GM13977 (cell line): Measurements from ENCODE around the gene FSIP1.

Experiments used
- DNase-seq: peaks from one replicate; pipeline ENCODE4 v3.0.0; 2012; ENCODE audit warnings: low spot score
- in situ Hi-C: fragments of 300-500 bp; cut with MboI; formaldehyde crosslinking; loops from one replicate; pipeline ENCODE4 v1.12.0; 2022; ENCODE audit warnings: low sequenced_read_pairs, low pct_unique_long_range_greater_than_20kb, mixed read lengths, inconsistent platforms; ENCODE audit not compliant: unreplicated experiment
- TF ChIP-seq, protein P1 (sequence below): IDR thresholded peaks from 2 replicates; pipeline ENCODE4 v1.5.1; 2012; ENCODE audit warnings: mild to moderate bottlenecking, control low read depth; ENCODE audit not compliant: insufficient read depth; ENCODE audit errors: extremely low read depth, missing control alignments

Gene FSIP1

DNA sequence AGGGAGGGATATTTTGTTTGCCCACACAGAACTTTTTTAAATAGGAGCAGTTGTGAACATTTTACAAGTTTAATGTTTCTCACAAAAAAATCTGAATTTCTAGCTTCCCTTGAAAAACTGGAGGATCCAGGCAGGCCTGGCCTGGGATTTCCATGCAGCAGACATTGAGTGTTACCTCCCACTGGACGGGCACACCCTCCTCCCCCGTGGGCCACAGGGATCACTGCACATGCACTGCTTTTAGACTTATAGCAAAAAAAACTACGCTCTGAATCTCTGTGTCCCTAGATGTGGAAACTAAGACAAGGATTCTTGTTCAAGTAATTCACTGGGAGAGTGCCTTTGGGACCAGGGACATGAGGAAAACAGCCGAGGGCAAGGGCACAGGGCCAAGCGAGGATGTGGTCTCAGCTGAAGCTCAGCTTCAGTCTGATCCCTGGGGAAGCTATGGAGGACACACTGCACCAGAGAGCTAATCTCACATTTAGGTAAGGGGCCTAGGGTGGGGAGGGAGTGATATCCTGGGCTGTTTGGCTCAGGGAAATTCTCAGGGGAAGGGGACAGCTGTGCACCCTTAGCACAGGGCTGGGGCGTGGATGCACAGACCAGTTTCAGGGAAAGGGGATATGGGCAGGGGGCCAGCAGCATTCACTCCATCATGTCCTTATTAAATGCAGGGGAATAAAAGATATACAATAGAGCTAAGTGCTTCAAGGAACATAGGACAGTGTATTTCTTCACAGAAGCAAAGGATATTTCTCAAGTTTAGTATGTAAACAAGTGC is 46.0 kb downstream of the FSIP1 start:
- DNase-seq = no peak

DNA sequence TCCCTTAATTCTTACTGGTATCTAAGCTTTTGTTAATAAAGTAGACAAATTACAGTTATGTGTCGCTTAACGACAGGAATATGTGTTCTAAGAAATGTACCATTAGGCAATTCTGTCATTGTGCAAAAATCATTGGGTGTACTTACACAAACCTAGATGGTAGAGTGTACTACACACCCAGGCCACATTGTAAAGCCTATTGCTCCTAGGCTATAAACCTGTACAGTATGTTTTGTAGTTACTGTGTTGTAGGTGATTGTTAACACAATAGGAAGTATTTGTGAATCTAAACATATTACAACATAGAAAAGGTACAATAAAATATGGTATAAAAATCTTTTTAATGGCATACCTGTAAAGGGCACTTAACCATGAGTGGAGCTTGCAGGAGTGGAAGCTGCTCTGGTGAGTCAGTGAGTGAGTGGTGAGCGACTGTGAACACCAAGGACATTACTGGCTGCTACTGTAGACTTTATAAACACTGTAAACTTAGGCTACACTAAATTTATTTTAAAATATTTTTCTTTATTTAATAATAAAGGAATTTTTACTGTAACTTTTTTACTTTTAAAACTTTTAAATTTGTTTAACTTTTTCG is 47.4 kb downstream of the FSIP1 start:
- TF ChIP-seq, protein P1, sequence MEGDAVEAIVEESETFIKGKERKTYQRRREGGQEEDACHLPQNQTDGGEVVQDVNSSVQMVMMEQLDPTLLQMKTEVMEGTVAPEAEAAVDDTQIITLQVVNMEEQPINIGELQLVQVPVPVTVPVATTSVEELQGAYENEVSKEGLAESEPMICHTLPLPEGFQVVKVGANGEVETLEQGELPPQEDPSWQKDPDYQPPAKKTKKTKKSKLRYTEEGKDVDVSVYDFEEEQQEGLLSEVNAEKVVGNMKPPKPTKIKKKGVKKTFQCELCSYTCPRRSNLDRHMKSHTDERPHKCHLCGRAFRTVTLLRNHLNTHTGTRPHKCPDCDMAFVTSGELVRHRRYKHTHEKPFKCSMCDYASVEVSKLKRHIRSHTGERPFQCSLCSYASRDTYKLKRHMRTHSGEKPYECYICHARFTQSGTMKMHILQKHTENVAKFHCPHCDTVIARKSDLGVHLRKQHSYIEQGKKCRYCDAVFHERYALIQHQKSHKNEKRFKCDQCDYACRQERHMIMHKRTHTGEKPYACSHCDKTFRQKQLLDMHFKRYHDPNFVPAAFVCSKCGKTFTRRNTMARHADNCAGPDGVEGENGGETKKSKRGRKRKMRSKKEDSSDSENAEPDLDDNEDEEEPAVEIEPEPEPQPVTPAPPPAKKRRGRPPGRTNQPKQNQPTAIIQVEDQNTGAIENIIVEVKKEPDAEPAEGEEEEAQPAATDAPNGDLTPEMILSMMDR = no peak
- in situ Hi-C loops = no loop called here
- DNase-seq = no peak

More for the DNA sequence above, 46.0 kb downstream of the FSIP1 start:
- TF ChIP-seq, protein P1 = no peak
- in situ Hi-C loops = no loop called here

DNA sequence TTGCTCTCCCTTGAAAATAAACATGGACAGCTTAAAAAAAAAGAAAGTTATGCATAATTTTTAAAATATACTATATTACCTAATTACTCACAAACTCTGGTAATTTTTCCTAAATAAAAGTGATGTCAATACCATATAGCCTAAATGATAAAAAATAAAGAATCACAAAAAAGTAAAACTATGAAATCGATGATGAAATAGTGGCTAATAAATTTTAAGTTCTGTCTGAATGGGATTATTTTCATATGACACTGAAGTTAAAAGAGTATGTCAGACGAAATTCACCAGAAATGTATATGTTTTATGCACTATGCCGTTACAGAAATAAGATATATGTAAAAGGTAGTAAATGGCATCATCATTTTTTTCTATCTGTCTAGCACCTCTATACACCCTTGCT is 51.4 kb downstream of the FSIP1 start:
- TF ChIP-seq, protein P1 = no peak
- in situ Hi-C loops = no loop called here
- DNase-seq = no peak

DNA sequence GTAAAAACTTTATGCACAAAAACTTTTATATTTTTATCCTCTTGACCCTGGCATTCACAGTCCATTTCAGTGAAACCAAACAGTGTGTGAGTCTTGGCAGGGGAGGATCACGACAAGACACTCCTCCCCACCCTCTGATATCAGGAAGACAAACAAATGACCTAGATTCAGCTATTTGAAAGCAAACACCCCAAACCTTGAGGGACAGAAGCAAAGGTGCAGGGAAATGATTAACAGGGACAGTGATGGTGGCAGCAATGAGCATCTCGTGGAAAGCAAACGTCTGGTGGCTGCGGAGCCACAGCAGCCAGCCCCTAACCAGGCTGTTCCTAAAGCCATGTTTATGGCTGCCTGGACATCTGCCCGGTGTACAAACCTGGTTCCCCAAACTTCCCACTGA is 52.1 kb downstream of the FSIP1 start:
- in situ Hi-C loops = no loop called here
- TF ChIP-seq, protein P1 = no peak
- DNase-seq = no peak

DNA sequence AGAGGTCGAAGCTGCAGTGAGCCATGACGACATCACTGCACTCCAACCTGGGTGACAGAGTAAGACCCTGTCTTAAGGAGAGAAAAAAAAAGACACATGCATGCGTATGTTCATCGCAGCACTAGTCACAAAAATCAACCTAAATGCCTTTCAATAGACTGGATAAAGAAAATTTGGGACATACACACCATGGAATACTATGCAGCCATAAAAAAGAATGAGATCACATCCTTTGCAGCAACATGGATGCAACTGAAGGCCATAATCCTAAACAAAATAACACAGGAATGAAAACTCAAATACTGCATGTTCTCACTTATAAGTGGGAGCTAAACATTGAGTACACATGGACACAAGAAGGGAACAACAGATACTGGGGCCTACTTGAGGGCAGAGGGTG is 53.1 kb downstream of the FSIP1 start:
- no peak for DNase-seq
- TF ChIP-seq, protein P1 = no peak
- in situ Hi-C loops = no loop called here

DNA sequence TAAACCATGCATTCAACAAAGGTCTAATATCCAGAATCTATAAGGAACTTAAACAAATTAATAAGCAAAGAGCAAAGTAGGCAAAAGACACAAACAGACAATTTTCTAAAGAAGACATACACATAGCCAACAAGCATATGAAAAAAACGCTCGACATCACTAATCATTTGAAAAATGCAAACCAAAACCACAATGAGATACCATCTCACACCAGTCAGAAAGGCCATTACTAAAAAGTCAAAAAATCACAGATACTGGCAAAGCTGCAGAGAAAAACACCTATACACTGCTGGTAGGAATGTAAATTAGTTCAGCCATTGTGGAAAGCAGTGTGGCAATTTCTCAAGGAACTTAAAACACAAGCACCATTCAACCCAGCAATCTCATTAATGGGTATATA is 53.8 kb downstream of the FSIP1 start:
- in situ Hi-C loops = no loop called here

More for the DNA sequence above, 53.8 kb downstream of the FSIP1 start:
- TF ChIP-seq, protein P1 = no peak
- DNase-seq = no peak
